HG02588 (cell line): ENCODE data around the gene RIMS1.
A peak's percentile ranks its signal among the peaks of the same experiment; 100 is the strongest.
"Not testable (repeated sequence)": the region's sequence is repeated elsewhere in the genome, so short reads cannot be mapped to it uniquely, and the experiment has no call there.

ENCODE experiments used
- ATAC-seq: cut with Tn5 transposase; IDR thresholded peaks from one replicate; pipeline ENCODE4 v1.9.1; 2021; ENCODE audit warnings: mild to moderate bottlenecking, moderate library complexity; ENCODE audit not compliant: unreplicated experiment

Gene RIMS1

GRCh38 chr6:71982389-71982788 is 96.0 kb downstream of the RIMS1 start:
- ATAC-seq: peak; percentile 90

GRCh38 chr6:71983131-71983530 is 96.8 kb downstream of the RIMS1 start:
- no peak for ATAC-seq

- ATAC-seq: no peak
Observed at GRCh38 chr6:71994705-71995271, 108.4 kb downstream of the RIMS1 start.

- ATAC-seq: no peak
Observed at GRCh38 chr6:71997341-71997740, 111.0 kb downstream of the RIMS1 start.

- no peak for ATAC-seq
Observed at GRCh38 chr6:72002415-72002814, 116.1 kb downstream of the RIMS1 start.

- not testable (repeated sequence) for ATAC-seq
Observed at GRCh38 chr6:72006591-72006990, 120.2 kb downstream of the RIMS1 start.

GRCh38 chr6:72022830-72023229 is 136.5 kb downstream of the RIMS1 start:
- no peak for ATAC-seq

GRCh38 chr6:72031471-72031870 is 145.1 kb downstream of the RIMS1 start:
- no peak for ATAC-seq

- ATAC-seq: no peak
Observed at GRCh38 chr6:72032086-72032485, 145.7 kb downstream of the RIMS1 start.

GRCh38 chr6:72035486-72035885 is 149.1 kb downstream of the RIMS1 start:
- no peak for ATAC-seq

GRCh38 chr6:72035966-72036365 is 149.6 kb downstream of the RIMS1 start:
- ATAC-seq: no peak

- no peak for ATAC-seq
Observed at GRCh38 chr6:72037006-72037405, 150.7 kb downstream of the RIMS1 start.

GRCh38 chr6:72040111-72040510 is 153.8 kb downstream of the RIMS1 start:
- no peak for ATAC-seq

GRCh38 chr6:72042088-72042487 is 155.7 kb downstream of the RIMS1 start:
- no peak for ATAC-seq

GRCh38 chr6:72048080-72048479 is 161.7 kb downstream of the RIMS1 start:
- no peak for ATAC-seq

- no peak for ATAC-seq
Observed at GRCh38 chr6:72049376-72049775, 163.0 kb downstream of the RIMS1 start.

GRCh38 chr6:72061286-72061685 is 174.9 kb downstream of the RIMS1 start:
- no peak for ATAC-seq

- ATAC-seq: no peak
Observed at GRCh38 chr6:72064399-72064975, 178.1 kb downstream of the RIMS1 start.

GRCh38 chr6:72078096-72078495 is 191.7 kb downstream of the RIMS1 start:
- no peak for ATAC-seq

GRCh38 chr6:72080260-72080941 is 194.1 kb downstream of the RIMS1 start:
- ATAC-seq: no peak

GRCh38 chr6:72081871-72082270 is 195.5 kb downstream of the RIMS1 start:
- no peak for ATAC-seq

- ATAC-seq: no peak
Observed at GRCh38 chr6:72083976-72084375, 197.6 kb downstream of the RIMS1 start.
